ENCODE measurements around the gene CCDC50.

GRCh38 chr3:191333298-191333880 is 4.2 kb downstream of the CCDC50 start:
- no peak for TF ChIP-seq CTCF (IDR thresholded peaks at IDR 0.05)
- no peak for TF ChIP-seq POLR2AphosphoS5 (IDR thresholded peaks at IDR 0.05; ENCODE audit: insufficient read depth in 1 of 2, low read depth in 1 of 2)
